Smooth muscle cell (in vitro differentiated cells): ENCODE measurements around the gene GIMAP7. TPM values are rescaled to one million over a fixed set of nuclear protein-coding genes. Genes with fewer than 3 reads are reported as not detected.

Source experiments
- DNase-seq: peaks from one replicate; lab custom pipeline; 2025; ENCODE audit not compliant: unreplicated experiment; lab: John Stamatoyannopoulos, UW
- H2AFZ ChIP-seq: fragments of 200-600 bp; sonication (generic); 2 replicates; pipeline ENCODE4 v1.6.0; 2016; ENCODE audit warnings: antibody characterized with exemption, low read depth, mild to moderate bottlenecking
- H3F3A ChIP-seq: fragments of 200-600 bp; sonication (generic); 2 replicates; pipeline ENCODE4 v1.6.0; 2017; ENCODE audit warnings: antibody characterized with exemption, low read depth
- H3K27ac ChIP-seq: fragments of 200-600 bp; sonication (generic); 2 replicates; pipeline ENCODE4 v1.5.1; 2016; ENCODE audit warnings: low read depth, mild to moderate bottlenecking
- H3K27me3 ChIP-seq: fragments of 200-600 bp; sonication (generic); 2 replicates; pipeline ENCODE4 v1.6.1; 2016; ENCODE audit warnings: low read depth, mild to moderate bottlenecking
- H3K36me3 ChIP-seq: fragments of 200-600 bp; sonication (generic); 2 replicates; pipeline ENCODE4 v1.5.1; 2016; ENCODE audit warnings: low read depth
- H3K4me1 ChIP-seq: fragments of 200-600 bp; sonication (generic); 2 replicates; pipeline ENCODE4 v1.5.1; 2016; ENCODE audit warnings: low read depth
- H3K4me2 ChIP-seq: fragments of 200-600 bp; sonication (generic); 2 replicates; pipeline ENCODE4 v1.6.0; 2016; ENCODE audit warnings: mild to moderate bottlenecking
- H3K4me3 ChIP-seq: fragments of 200-600 bp; sonication (generic); 2 replicates; pipeline ENCODE4 v1.5.1; 2016; ENCODE audit warnings: mild to moderate bottlenecking
- H3K79me2 ChIP-seq: fragments of 200-600 bp; sonication (generic); 2 replicates; pipeline ENCODE4 v1.6.0; 2016; ENCODE audit warnings: low read depth, mild to moderate bottlenecking
- H3K9ac ChIP-seq: fragments of 200-600 bp; sonication (generic); 2 replicates; pipeline ENCODE4 v1.6.0; 2016; ENCODE audit warnings: low read depth
- H3K9me3 ChIP-seq: fragments of 200-600 bp; sonication (generic); replicated peaks from 2 replicates; pipeline ENCODE4 v1.5.1; 2016; ENCODE audit warnings: low read depth
- H4K20me1 ChIP-seq: fragments of 200-600 bp; sonication (generic); 2 replicates; pipeline ENCODE4 v1.6.0; 2016; ENCODE audit warnings: low read depth
- WGBS: methylation state at CpG from one replicate; pipeline ENCODE4 v1.1.7; 2016; ENCODE audit warnings: low lambda C conversion rate; 5-methylcytosine and 5-hydroxymethylcytosine counted together
- polyA plus RNA-seq: library from polyadenylated mRNA; unstranded; fragments of >200 nt; fragmentation: Nextera tagmentation; extraction: Ambion mirVana; gene quantifications from 2 replicates; pipeline ENCODE4 v1.2.1, GENCODE V29; 2016
- total RNA-seq: library from RNA; depleted of rRNA; stranded (reverse); fragments of >200 nt; gene quantifications from 2 replicates; pipeline ENCODE4 v1.2.3, GENCODE V29; 2014
- TF ChIP-seq, protein P1 (sequence below): fragments of 200-600 bp; sonication (generic); IDR thresholded peaks from 2 replicates; pipeline ENCODE4 v1.5.1; 2017; ENCODE audit warnings: borderline replicate concordance, mild to moderate bottlenecking, antibody characterized with exemption; ENCODE audit not compliant: insufficient read depth, poor library complexity, severe bottlenecking

GIMAP7 gene
- not detected in 2 replicates for total RNA-seq
- not detected in 2 replicates for polyA plus RNA-seq

DNA sequence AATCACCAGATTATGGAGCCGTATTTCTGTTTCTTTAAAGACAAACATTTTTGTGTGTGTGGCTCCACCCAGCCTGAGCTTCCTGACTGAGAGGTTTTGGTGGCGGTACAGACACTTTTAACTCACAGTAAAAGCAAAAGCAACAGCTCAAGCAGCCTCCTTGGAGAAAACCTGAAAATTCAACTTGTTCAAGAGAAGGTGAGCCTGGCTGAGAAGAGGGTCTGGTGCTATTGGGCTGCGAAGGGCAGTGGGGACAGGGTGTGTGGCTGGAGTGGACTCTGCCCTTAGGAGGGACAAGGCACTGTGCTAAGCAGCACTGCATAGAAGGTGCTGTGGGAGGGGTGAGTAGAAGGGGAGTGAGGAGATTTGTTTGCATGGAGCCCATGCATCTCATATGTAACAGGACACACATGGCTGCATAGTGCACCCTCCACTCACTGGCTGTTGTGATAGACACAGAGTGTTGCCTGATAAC is at the start of gene GIMAP7:
GIMAP7 (plus strand) TSS at position 125 of the 475 bp plus-strand sequence. CDS start 5,103 bp downstream, outside the sequence.
- no peak within 1 kb of the TSS for H3K9ac ChIP-seq
- no peak within 1 kb of the TSS for H3K27ac ChIP-seq
- H3K27me3 ChIP-seq: no peaks in the 10 kb centered on the region
- no peaks in the 10 kb centered on the region for H3K4me1 ChIP-seq
- H2AFZ ChIP-seq: no peak within 1 kb of the TSS
- no peaks in the 10 kb centered on the region for H4K20me1 ChIP-seq
- 85% methylated on average over 3 of the region's 3 CpGs for WGBS
- no peak within 1 kb of the TSS for H3K4me2 ChIP-seq
- H3K9me3 ChIP-seq: no peaks in the 10 kb centered on the region
- no peaks in the 10 kb centered on the region for H3F3A ChIP-seq
- DNase-seq: no peak
- no peaks in the 10 kb centered on the region for H3K79me2 ChIP-seq
- no peaks in the 10 kb centered on the region for H3K36me3 ChIP-seq
- no peak within 1 kb of the TSS for H3K4me3 ChIP-seq
- TF ChIP-seq, protein P1, sequence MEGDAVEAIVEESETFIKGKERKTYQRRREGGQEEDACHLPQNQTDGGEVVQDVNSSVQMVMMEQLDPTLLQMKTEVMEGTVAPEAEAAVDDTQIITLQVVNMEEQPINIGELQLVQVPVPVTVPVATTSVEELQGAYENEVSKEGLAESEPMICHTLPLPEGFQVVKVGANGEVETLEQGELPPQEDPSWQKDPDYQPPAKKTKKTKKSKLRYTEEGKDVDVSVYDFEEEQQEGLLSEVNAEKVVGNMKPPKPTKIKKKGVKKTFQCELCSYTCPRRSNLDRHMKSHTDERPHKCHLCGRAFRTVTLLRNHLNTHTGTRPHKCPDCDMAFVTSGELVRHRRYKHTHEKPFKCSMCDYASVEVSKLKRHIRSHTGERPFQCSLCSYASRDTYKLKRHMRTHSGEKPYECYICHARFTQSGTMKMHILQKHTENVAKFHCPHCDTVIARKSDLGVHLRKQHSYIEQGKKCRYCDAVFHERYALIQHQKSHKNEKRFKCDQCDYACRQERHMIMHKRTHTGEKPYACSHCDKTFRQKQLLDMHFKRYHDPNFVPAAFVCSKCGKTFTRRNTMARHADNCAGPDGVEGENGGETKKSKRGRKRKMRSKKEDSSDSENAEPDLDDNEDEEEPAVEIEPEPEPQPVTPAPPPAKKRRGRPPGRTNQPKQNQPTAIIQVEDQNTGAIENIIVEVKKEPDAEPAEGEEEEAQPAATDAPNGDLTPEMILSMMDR: no peak

DNA sequence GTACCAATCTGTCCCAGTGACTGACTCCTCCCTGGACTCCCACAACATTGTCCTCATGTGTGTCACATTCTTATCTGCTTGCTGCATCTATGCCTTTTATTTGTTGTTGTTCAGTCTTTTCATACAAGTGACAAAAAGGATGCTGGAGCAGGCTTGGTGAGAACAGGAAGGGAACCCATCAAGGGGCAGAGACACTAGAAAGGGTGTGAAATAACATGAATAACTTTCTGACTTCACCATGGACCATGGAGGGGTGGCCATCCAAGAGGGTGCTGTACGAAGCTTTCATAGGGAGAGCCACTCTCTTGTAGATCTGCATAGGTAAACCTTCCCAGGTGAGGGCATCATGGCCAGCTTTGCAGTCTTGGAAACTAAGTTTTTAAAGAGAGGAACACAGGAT is 49.7 kb upstream of the GIMAP7 start:
- WGBS: 71% methylated on average over 1 of the region's 1 CpG
- no peak overlapping the region for H2AFZ ChIP-seq

DNA sequence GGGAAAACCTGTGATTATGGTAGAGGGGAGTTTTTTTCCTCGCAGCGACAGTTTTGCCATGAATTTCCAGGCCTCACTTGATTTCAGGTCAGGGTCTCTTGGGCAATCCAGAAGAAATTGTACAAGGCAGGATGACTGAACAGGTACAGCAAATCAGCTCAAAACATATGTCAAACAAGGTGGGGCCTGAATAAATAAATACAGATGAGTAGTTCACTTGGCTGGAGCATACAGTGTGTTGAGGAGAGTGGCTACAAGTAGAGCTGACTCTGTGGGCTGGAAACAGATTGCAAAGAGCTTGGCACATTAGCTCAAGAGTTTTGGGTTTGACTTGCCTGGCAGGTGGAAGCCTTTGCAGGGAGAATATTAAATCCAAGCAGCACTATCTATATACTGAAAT is 49.3 kb upstream of the GIMAP7 start:
- H3K9ac ChIP-seq: no peak overlapping the region

More for the DNA sequence above, 49.7 kb upstream of the GIMAP7 start:
- H3K79me2 ChIP-seq: no peaks in the 10 kb centered on the region
- no peaks in the 10 kb centered on the region for H3F3A ChIP-seq
- no peak overlapping the region for H3K27ac ChIP-seq
- no peaks in the 10 kb centered on the region for H3K9me3 ChIP-seq
- H3K36me3 ChIP-seq: no peaks in the 10 kb centered on the region
- TF ChIP-seq, protein P1: no peak
- no peak overlapping the region for H3K4me3 ChIP-seq
- no peaks in the 10 kb centered on the region for H3K27me3 ChIP-seq
- H3K4me2 ChIP-seq: no peak overlapping the region
- no peak for DNase-seq
- H3K9ac ChIP-seq: no peak overlapping the region
- H4K20me1 ChIP-seq: no peaks in the 10 kb centered on the region
- no peaks in the 10 kb centered on the region for H3K4me1 ChIP-seq

More for the DNA sequence above, 49.3 kb upstream of the GIMAP7 start:
- H3K4me1 ChIP-seq: no peaks in the 10 kb centered on the region
- no peaks in the 10 kb centered on the region for H3K36me3 ChIP-seq
- H3K4me2 ChIP-seq: no peak overlapping the region
- H3K79me2 ChIP-seq: no peaks in the 10 kb centered on the region
- no peaks in the 10 kb centered on the region for H3K27me3 ChIP-seq
- WGBS: 77% methylated on average over 2 of the region's 2 CpGs
- H3F3A ChIP-seq: no peaks in the 10 kb centered on the region
- no peak overlapping the region for H3K27ac ChIP-seq
- no peaks in the 10 kb centered on the region for H3K9me3 ChIP-seq
- TF ChIP-seq, protein P1: no peak
- no peak for DNase-seq
- H4K20me1 ChIP-seq: no peaks in the 10 kb centered on the region
- H3K4me3 ChIP-seq: no peak overlapping the region
- no peak overlapping the region for H2AFZ ChIP-seq
